ENCODE results near the gene RASSF5.

RASSF5 gene

GRCh38 chr1:206498685-206499084, 8.6 kb upstream of the RASSF5 start:
- DNase-seq: no peak

- DNase-seq: no peak
These were observed 7.3 kb upstream of the RASSF5 start for GRCh38 chr1:206500046-206500445.

- no peak for DNase-seq
These were observed 5.5 kb upstream of the RASSF5 start for GRCh38 chr1:206501881-206502280.

- no peak for DNase-seq
These were observed 4.9 kb upstream of the RASSF5 start for GRCh38 chr1:206502403-206502802.

- no peak for DNase-seq
These were observed 4.5 kb upstream of the RASSF5 start for GRCh38 chr1:206502812-206503211.

- DNase-seq: peak; percentile 98
These were observed 3.6 kb upstream of the RASSF5 start for GRCh38 chr1:206503591-206504362.

- DNase-seq: no peak
These were observed 3.0 kb upstream of the RASSF5 start for GRCh38 chr1:206504363-206504713.

- peak; percentile 38 for DNase-seq
These were observed 1.5 kb upstream of the RASSF5 start for GRCh38 chr1:206505702-206506355.

GRCh38 chr1:206506405-206507283, 687 bp upstream of the RASSF5 start:
- DNase-seq: peak; percentile 11

- no peak for DNase-seq
These were observed 979 bp downstream of the RASSF5 start for GRCh38 chr1:206508130-206508889.

- no peak for DNase-seq
These were observed 1.6 kb downstream of the RASSF5 start for GRCh38 chr1:206508956-206509355.

GRCh38 chr1:206509612-206510257, 2.4 kb downstream of the RASSF5 start:
- DNase-seq: no peak

- DNase-seq: no peak
These were observed 3.0 kb downstream of the RASSF5 start for GRCh38 chr1:206510371-206510770.

GRCh38 chr1:206511362-206512057, 4.2 kb downstream of the RASSF5 start:
- DNase-seq: no peak

- DNase-seq: no peak
These were observed 4.9 kb downstream of the RASSF5 start for GRCh38 chr1:206512058-206512850.

- DNase-seq: no peak
These were observed 5.5 kb downstream of the RASSF5 start for GRCh38 chr1:206512851-206513180.

GRCh38 chr1:206513312-206514111, 6.2 kb downstream of the RASSF5 start:
- peak; percentile 92 for DNase-seq

GRCh38 chr1:206514813-206515387, 7.6 kb downstream of the RASSF5 start:
- DNase-seq: no peak

GRCh38 chr1:206516728-206516990, 9.3 kb downstream of the RASSF5 start:
- no peak for DNase-seq

- no peak for DNase-seq
These were observed 10.5 kb downstream of the RASSF5 start for GRCh38 chr1:206517784-206518183.

Data from EL (cell line).